Hepatocyte (in vitro differentiated cells): ENCODE results near the gene TNNI3.

Experiments used
- CTCF ChIP-seq: fragments of 200-600 bp; sonication (generic); IDR thresholded peaks from 2 replicates; pipeline ENCODE4 v1.5.1; 2016; ENCODE audit warnings: antibody characterized with exemption, mild to moderate bottlenecking; ENCODE audit not compliant: poor library complexity
- EZH2 ChIP-seq: fragments of 200-600 bp; sonication (generic); IDR thresholded peaks from 2 replicates; pipeline ENCODE4 v1.6.1; 2016; ENCODE audit warnings: antibody characterized with exemption, mild to moderate bottlenecking, borderline replicate concordance

GRCh38 chr19:55173186-55173713 is 15.7 kb upstream of the TNNI3 start:
- TF ChIP-seq EZH2 = no peak
- no peak for TF ChIP-seq CTCF
